HG03039 (cell line): ENCODE results near the gene FLT3LG.

Source experiments
- ATAC-seq: cut with Tn5 transposase; IDR thresholded peaks from one replicate; pipeline ENCODE4 v1.9.1; 2021; ENCODE audit warnings: mild to moderate bottlenecking, moderate library complexity; ENCODE audit not compliant: unreplicated experiment

FLT3LG gene

GRCh38 chr19:49487277-49488045 is 13.4 kb downstream of the FLT3LG start, which contains the start of gene RPL13A:
TSS of gene RPL13A (plus strand) at chr19:49487608. CDS start at chr19:49487630, 22 bp downstream.
- ATAC-seq = peak; percentile 87

- ATAC-seq = no peak
Measured at GRCh38 chr19:49488046-49488862, 14.2 kb downstream of the FLT3LG start.

DNA sequence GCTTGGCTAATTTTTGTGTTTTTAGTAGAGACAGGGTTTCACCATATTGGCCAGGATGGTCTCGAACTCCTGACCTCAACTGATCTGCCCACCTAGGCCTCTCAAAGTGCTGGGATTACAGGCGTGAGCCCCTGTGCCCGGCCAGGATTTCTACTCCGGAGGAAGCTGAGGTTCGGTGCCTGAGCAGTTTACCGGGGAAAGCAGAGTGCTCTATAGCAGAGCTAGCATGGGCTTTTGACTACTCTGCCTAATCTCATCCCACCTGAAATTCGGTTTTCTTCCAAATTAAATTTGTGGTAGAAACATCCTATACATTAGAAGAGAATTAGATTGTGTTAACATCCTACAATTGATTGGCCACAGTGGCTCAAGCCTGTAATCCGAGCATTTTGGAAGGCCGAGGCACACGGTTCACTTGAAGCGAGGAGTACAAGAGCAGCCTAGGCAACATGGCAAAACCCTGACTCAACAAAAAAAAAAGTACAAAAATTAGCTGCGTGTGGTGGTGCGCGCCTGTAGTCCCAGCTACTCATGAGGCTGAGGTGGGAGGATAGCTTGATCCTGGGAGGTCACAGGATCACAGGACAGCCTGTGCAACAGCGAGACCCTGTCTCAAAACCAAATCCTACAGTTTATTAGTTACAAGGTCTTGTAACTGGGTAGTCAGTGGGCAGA is 15.0 kb downstream of the FLT3LG start:
- no peak for ATAC-seq

DNA sequence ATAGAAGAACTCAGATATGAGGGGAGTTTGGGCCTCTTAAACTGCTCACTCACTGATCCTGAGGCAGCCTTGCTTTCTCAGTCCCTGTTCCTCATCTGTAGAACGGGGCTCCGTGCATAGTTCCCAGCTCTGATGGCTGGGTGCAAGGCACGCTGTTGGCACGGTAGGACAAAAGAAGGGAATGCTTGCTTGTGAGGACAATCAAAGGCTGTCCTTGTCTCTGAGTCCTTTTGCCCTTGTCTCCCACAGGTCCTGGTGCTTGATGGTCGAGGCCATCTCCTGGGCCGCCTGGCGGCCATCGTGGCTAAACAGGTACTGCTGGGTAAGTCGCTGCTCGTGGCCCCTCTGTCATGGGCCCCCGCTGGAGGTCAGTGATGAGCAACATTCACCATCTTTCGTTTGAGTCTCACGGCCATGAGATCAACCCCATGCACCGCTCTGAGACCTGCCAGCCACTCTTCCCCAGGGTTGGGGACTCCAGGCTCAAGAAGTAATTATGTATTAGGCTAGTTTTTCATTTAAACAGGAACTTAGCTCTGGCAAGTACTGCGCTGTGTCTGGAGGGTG is 15.7 kb downstream of the FLT3LG start:
- no peak for ATAC-seq

DNA sequence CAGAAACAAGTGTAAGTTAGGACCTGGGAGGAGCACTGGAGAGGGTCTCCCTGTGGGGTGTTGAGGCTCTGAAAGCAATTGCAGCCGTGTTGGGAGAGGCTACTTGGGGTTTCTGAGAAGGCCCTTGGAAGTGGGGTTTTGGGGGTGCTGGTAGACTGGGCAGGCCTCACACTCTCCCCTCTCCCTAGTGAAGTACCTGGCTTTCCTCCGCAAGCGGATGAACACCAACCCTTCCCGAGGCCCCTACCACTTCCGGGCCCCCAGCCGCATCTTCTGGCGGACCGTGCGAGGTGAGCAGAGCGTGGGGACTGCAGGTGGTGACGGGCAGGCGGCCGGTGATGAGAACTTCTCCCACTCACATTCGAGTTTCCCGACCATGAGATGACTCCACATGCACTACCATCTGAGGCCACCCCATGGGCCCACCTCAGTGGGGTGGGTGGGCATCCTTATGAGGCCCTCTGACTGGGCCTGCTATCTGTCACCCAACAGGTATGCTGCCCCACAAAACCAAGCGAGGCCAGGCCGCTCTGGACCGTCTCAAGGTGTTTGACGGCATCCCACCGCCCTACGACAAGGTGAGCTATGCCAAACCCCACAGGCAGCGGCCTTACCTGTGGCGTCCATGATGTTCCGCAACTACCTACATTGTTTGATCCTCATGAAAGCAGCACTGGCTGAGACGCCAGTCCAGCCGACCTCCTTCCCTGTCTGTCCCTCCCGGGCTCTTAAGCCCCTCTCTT is 16.4 kb downstream of the FLT3LG start:
- no peak for ATAC-seq

DNA sequence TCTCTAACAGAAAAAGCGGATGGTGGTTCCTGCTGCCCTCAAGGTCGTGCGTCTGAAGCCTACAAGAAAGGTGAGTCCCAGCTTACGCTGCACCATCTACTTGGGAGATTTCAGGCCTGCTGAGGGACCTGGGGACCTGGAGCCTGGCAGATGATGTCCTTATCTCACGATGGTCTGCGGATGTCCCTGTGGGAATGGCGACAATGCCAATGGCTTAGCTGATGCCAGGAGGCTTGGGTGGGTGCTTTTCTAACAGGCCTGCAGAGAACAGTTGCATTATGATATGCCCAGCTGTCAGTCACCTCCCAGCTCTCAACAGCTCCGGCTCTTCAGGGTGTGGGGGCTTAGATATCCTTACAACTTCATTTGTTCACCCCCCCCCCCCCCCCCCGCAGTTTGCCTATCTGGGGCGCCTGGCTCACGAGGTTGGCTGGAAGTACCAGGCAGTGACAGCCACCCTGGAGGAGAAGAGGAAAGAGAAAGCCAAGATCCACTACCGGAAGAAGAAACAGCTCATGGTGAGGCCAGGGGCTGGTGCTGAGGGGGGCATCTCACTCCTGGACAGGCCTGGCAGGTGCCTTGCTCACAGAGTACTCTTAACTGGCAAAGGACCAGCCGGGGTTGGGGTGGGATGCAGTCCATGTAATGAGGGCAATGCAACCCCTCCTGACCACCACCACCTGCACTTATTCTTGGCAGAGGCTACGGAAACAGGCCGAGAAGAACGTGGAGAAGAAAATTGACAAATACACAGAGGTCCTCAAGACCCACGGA is 17.2 kb downstream of the FLT3LG start:
- no peak for ATAC-seq

DNA sequence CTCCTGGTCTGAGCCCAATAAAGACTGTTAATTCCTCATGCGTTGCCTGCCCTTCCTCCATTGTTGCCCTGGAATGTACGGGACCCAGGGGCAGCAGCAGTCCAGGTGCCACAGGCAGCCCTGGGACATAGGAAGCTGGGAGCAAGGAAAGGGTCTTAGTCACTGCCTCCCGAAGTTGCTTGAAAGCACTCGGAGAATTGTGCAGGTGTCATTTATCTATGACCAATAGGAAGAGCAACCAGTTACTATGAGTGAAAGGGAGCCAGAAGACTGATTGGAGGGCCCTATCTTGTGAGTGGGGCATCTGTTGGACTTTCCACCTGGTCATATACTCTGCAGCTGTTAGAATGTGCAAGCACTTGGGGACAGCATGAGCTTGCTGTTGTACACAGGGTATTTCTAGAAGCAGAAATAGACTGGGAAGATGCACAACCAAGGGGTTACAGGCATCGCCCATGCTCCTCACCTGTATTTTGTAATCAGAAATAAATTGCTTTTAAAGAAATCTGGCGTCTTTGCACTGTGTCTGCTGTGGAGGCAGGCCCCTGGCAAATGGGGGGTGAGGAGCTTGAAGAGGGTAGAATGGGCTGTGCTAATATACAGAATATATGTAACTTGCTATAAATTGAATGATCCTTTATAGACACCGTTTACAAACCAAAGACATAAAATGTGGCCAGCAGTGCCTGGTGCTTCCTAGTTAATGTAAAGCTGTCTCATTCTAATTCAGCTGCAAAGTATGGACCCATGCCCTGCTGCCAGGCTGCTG is 18.0 kb downstream of the FLT3LG start:
- ATAC-seq = no peak

DNA sequence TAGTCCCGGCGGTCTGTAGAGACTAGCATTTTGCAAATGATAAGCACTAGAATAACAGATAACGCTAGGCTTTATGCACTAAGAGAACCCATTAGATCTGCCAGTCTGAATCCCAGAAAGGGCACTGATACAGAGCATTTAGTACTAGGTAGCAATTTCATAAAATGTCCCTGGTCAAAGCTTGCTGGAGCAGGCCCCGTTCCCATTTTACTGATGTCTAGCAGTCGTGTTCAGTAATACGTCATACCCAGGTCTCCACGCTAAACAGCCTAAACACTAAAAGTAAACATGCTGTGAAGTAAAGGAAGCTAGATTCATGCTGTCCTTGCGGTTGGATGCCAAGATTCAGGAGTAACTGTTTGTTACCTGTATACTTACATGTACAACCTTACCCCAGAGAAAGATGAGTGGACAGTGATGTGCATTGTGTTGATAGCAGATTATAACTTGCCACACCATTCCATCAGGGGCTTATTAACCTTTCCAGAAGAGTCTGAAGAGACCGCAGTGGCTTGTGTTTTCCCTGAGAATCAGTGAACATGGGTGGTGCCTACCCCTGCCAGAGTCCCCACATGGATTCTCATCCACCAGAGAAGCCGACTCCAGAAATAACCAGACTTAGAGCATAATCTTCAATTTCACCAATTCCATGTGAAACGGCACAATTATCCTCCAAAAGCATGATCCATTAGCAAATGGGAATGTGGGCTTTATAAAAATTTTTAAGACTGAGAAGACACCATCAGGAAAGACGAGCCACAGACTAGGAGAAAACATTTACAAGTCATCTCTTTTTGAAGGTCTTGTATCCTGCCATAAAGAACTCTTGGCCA is 18.8 kb downstream of the FLT3LG start:
- no peak for ATAC-seq

- ATAC-seq = no peak
Measured at GRCh38 chr19:49496574-49497008, 22.6 kb downstream of the FLT3LG start.

DNA sequence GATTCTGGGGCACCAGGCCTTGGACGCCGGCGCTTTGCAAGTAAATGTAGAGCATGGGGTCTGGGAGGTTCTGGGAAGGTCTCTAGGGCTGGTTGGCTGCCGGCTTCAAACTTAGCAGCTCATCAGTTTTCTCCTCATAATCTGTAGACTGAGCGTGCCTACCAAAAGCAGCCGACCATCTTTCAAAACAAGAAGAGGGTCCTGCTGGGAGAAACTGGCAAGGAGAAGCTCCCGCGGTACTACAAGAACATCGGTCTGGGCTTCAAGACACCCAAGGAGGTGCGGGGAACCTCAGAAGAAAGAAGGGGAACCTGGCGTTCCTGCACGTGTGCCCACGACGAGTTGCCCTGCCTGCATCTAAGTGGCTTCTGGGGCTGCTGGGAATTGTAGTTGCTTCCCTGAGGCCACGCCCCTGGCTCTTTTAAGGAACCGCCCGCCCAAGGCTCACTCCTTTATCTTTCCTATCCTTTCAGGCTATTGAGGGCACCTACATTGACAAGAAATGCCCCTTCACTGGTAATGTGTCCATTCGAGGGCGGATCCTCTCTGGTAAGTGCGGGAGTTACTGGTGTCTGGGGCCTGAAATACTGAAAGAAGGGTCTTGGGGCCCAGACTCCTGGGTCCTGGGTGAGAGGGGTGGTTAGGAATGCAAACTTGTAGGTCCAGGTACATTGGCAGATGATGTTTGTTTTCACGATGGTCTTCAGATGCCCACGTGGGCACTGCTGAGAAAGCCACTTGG is 23.2 kb downstream of the FLT3LG start:
- ATAC-seq = no peak

GRCh38 chr19:49497789-49498103 is 23.7 kb downstream of the FLT3LG start:
- no peak for ATAC-seq

GRCh38 chr19:49498475-49498874 is 24.5 kb downstream of the FLT3LG start:
- ATAC-seq = no peak

DNA sequence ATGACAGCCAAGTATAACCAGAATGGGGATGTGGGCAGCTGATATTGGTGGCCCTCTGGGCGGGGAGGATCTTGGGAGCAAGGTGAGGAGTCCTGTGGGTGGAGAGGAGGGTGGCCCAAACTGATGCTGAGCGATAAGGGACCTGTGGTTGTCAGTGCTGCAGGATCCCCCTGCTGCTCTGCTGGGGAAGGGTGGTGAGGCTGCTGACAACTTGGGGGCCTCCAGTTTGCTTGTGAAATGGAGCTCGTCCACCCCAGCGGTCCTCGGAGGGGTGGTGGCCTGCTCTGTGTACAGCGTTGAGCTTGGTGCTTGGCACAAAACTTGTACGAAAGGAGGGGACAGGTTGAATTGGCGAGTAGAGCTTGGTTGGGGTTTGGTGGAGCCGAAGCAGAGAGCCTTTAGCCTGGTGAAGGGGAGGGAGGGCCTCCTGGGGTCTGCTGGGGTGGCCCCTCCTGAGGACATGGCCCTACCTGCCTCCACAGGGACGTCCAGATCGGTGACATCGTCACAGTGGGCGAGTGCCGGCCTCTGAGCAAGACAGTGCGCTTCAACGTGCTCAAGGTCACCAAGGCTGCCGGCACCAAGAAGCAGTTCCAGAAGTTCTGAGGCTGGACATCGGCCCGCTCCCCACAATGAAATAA is 25.1 kb downstream of the FLT3LG start:
- ATAC-seq = no peak

DNA sequence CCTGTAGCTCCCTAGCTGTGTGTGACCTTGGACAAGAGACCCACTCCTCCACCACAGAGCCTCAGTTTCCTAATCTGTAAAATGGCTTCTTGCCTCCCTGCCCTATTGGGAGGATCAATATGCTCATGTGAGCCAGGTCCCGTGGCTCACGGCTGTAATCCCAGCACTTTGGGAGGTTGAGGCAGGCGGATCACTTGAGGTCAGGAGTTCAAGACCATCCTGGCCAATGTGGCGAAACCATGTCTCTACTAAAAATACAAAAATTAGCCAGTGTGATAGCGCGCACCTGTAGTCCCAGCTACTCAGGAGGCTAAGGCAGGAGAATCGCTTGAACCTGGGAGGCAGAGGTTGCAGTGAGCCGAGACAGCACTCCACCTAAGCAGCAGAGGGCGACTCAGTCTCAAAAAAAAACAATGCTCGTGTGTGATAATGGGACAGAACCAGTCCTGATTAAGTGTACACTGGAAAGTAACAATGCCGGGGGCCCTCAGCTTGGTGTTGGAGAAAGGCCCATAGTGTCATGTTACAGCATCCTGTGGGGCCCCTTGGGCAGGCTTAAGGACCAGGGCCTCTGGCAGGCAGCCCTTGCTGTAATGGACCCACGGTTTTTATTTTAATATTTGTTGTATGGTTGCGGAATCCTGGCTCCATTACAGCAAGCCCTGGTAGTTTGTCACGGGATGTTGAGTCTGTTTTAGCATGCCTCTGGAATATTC is 29.0 kb downstream of the FLT3LG start:
- no peak for ATAC-seq

GRCh38 chr19:49503582-49503962 is 29.6 kb downstream of the FLT3LG start:
- no peak for ATAC-seq

GRCh38 chr19:49506575-49507105 is 32.6 kb downstream of the FLT3LG start:
- ATAC-seq = no peak
